Amniotic epithelial cell (primary cell): ENCODE measurements around the gene SCTR.

Source experiments
- DNase-seq: peaks from one replicate; pipeline ENCODE4 v3.0.0-alpha.2; 2010; ENCODE audit warnings: low read depth

SCTR gene

DNA sequence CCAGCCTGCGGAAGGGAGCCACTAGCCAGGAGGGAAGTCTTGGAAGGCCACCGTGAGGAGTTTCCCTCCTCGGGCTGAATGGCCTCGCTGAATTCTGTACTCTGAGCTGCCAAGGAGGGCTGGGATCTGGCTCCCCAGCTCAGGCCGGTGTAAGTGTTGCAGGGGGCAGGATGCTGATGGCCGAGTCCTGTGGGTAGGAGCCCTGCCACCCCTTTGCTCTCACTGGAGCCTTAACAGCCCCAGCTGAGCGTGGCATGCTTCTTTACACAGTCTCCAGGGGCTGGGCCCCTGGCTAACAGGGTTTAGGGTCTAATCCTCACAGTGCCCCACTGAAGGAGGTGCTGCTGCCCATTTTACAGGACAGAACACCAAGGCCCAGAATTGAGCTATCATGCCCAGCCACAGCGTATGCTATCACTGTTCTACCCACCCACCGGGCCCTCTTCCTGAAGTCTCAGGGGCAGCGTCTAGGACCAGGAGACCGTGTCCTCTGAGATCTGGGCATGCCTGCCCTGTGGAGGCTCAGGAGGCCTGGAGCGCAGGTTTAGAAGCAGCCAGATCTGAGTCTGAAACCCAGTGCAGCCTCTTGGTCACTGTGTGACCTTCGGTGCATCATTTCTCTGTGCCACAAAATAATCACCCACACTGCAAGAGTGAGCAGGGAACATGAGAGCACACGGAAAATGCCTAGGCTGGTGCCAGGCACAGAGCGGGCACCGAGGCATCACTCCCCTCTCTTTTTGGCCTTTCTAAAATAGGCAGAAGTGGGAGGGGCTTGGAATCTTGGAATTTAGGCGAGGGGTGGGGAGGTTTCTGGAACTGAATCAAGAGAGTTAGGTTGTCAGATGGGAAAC lies 49.7 kb downstream of the SCTR start:
- DNase-seq: no peak

DNA sequence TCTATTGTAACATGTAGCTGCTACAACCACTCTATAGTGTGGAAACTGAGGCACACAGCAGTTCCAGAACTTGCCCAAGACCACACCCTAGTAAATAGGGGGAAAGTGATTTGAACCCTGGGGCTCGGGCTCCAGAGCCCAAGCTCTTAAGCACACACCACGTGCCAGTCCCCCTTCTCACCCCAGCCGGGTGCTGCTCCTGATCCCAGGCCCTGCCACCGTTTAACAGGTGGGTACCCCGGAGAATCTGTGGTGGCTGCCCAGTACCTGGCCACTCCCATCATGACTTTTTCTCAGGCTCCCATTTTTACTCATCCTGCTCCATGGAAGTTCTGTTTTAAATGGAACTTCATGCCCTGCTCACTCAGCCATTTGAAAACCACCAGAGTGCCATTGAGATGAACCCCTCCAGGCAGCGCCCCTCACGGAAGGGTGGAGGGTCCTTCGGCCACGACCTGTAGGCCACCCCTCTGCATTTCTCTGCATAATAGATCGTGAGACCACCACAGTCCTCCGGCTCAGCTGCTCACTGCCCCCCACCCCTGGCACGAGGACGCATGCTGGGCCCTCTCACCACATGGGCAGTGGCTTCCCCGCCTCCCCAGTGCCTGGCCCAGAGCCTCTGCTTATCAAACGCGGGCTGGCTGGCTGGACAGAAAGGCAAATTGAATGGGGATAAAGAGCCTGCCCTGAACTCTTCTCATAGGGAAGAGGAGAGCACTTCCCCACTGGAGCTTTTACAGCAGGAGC lies 50.5 kb downstream of the SCTR start:
- no peak for DNase-seq

DNA sequence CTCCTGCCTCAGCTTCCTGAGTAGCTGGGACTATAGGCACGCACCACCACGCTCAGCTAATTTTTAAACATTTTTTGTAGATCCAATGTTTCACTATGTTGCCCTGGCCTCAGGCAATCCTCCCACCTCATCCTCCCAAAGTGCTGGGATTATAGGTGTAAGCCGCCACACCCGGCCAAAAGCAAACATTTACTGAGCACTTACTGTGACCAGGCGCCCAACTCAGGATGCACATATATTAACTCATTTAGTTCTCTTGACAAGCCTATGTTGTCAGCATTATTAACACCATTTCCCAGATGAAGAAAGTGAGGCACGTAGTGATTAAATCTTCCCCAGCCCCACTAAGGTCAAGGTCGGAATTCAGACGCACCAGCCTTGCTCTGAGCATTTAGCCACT lies 51.5 kb downstream of the SCTR start:
- DNase-seq: no peak

DNA sequence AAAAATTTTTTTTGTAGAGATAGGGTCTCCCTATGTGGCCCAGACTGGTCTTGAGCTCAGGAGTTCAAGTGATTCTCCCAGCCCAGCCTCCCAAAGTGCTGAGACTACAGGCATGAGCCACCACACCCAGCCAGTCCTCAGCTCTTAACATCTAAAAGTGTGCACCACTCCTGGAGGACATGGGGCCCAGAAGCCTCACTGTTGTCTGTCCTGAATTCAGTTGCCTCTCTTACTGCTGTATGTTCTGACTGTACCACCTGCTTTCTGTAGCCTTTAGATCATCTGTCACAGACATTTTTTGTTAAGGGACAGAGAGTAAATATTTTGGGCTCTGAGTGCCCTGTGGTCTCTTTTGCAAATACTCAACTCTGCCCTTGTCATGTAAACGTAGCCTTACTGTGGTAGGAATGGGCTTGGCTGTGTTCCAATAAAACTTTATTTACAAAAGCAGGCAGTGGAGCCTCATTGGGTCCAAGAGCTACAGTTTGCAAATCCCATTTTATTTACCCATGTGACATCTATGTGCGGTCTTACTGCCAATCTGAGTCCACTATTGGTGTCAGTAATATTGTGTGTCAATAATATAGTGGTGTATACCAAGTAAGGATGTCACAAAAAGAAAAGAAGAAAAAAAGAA lies 54.5 kb downstream of the SCTR start:
- no peak for DNase-seq

DNA sequence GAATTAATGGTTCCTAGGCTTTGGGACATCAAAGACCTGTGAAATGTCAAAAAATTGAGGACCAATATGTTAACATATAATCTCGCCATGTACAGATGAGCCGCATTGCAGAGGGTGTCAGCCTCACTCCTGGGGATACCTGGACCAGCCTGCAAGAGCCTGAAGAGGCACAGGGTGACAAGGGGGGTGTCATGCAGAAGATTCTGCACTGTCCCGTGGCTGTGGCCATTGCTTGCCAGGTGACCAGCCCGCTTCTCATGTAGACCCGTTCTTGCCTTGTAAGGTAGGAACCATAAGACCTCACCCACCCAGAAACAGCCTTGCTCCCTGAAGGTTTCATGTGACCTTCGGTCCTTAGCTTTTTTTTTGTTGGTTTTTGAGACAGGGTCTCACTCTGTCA lies 55.2 kb downstream of the SCTR start:
- DNase-seq: no peak

DNA sequence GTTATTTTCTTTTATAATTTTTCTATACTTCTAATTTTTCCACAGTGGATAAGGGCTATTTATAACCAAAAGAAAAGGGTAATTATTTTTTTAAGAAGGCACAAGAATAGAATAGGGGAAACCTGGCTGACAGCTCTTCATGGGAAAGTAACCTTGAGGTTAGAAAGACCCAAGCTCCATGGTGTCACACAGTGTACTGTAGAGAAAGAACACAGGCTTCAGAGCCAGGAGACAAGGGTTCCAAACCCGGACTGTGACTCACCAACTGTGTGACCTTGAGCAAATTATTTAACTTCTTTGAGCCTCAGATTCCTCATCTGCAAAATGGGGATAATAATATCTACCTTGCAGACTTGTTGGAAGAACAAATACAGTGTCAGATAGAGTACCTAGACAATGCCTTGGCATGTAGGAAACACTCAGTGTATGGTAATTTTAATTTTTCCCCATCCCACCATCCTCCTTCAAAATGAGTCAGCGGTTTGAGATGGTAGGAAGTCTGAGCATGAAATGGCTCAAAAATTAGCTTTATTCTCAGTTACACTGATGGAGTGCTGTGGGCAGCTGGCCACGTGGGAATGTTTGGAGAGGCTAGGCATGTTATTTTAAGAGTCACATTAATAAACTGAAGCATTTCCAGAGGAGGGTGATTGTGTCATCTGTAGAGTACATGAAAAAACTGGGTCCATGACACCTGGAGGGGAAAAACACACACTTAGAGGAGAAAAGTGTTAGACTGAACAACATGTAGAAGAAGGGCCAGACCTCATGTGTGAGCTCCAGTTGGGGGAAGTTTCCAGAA lies 55.9 kb downstream of the SCTR start:
- peak; percentile 34 for DNase-seq

DNA sequence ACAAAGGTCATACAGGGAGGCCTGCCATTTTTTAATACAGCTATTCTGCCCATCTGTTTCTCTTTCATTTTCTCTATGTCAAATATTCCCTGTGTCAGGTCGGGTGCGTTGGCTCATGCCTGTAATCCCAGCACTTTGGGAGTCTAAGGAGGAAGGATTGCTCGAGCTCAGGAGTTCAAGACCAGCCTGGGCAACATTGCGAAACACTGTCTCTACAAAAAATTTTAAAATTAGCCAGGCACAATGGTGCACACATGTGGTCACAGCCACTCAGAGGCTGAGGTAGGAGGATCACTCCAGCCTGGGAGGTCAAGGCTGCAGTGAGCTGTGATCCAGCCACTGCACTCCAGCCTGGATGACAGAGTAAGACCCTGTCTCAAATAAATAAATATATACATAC lies 57.9 kb downstream of the SCTR start:
- no peak for DNase-seq

DNA sequence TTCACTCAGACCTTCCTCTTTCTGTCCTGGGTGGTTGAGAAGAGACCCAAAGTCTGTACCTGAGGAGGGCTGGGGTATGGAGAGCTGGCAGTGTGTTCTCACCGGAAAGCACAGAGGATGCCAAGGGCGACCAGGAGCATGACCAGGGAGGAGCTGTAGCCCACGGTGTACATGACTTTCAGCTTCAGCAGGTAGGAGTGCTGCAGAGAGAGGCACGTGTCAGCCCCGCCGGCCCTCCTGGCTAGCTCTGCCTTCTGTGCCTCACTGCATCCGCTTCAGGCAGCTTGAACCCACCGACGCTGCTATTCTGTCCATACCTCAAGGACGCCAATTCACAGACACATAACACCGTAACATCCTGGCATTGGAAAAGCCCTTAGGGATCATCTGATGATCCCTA lies 58.6 kb downstream of the SCTR start:
- no peak for DNase-seq

DNA sequence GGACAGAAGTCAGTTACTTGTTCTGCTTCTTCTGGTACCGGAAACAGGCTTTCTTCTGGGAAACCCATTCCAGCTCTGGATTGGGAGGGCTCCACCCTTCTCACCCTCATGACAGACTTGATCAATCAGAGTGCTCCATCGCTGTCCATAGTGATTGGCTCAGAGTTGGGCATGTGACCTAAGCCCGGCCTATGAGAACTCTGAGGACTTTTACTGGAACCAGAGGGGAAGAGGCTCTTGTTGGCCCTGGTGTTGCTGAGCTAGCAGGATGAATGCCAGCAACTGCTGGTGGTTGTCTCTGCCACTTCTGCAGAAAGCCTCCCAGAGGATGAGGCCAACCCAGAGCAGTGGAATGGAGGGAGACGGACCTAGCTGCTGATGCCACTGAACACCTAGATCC lies 59.3 kb downstream of the SCTR start:
- no peak for DNase-seq

DNA sequence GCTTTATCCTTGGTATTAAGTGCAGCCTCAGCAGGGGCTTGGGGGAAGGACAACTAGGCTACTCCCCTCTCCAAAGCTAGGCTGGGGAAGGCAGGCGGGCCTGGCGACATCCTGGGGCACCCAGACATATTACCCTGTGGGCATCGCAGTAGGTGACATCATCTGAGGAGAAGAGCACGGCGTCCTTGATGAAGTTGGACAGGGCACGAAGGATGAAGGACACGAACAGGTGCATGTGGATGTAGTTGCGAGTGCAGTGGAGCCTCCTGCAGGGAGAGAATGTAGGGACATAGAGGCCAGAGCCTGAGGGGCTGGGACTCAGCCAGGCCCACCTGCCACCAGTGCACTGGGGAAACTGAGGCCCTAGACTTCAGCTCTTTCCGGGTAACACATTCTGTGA lies 60.3 kb downstream of the SCTR start:
- no peak for DNase-seq

DNA sequence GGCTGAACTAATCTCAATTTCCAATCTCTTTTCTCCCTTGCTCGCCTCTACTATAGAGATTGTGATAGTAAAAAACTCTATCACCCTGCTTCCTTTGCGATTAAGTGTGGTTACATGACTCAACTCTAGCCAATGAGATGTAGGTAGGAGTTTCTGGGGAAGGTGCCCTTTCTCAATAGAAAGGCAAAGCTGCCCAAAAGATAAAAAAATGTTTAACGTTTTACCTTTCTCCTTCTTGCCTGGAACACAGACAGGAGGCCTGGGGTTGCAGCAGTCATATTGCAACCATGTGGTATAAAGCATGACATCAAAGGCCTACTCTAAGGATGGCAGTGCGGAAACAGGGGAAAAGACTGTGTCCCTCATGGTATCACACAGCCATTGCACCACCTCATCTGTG lies 61.1 kb downstream of the SCTR start:
- no peak for DNase-seq

DNA sequence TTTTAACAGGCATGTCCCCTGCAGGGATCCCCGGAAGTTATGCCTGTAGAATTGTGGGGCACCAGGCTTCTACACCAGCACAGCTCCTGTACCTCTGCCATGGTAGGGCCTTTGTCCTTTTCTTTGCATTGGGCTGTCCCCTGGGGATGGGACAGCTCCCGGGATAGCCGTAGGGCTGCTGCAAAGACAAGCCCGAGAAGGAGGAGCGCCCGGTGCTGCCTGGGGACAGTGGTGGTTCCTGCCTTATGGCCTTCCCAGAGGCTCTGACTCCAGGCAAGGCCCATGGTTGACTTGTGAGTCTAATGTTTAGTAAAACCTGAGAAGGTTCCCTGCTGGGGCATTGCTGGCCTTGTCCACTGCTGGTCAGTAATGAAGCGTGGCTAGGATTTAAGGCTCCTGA lies 61.7 kb downstream of the SCTR start:
- no peak for DNase-seq

DNA sequence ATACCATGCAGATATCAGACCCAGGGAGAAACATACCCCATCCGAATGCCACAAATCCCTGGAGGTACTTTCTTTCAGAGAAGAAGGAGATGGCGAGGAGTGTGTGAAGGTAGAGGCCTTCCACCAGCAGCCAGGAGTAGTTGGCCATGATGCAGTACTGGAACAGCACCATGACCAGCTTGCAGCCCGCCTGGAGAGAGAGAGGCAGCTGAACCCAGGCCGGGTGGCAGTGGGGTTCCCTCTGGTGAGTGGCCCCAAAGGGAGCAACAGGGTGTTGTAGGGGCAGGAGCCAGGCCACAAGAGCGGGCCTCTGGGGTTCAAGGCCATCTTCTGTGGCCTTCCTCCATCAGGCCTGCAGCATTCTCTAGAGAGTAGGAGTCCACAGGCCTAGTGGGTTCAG lies 62.5 kb downstream of the SCTR start:
- no peak for DNase-seq

DNA sequence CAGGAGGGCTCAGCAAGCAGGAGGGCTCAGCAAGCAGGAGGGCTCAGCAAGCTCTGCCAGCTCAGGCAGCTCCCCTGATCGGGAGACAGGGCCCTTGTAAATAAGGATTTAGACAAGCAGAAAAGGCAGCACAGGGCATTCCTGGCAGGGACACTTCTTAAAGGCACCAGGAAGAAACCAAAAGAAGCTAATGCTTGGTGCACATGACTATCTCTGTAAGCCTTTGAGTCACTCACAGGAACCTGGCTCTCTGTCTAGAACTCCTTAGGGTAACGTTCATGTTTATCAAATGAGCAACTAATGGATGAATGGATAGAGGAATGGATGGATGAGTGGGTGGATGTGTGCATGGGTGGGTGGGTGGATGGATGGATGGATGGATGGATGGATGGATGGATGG lies 64.2 kb downstream of the SCTR start:
- no peak for DNase-seq

DNA sequence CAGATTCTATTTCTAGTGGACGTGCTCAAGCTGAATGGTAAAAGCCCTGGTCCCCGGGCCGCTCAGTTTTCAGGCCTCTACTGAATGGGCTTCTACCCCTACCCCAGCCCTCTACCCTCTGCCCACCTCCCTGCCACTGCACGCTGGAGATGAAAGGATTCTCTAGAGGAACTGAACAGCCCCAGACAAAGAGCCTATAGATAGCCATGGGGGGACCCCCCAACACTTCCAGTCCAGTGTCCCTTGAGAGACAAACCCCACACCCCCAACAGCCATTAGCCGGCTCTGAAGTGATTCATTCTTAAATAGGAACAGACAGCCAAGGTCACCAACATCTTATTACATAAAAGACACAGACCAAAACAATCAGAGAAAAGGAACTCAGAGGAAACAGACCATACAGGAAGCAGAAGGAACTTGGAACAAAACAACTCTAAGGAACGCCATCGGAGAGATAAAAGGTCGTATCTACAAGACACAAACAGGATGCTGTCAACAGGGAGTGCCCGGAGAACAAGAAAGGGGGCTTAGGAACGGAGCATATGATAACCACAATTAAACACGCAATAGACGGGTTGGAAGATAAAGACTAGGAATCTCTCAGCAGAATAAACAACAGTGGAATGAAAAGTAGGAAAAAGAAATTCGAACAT lies 69.1 kb downstream of the SCTR start:
- peak; percentile 52 for DNase-seq

DNA sequence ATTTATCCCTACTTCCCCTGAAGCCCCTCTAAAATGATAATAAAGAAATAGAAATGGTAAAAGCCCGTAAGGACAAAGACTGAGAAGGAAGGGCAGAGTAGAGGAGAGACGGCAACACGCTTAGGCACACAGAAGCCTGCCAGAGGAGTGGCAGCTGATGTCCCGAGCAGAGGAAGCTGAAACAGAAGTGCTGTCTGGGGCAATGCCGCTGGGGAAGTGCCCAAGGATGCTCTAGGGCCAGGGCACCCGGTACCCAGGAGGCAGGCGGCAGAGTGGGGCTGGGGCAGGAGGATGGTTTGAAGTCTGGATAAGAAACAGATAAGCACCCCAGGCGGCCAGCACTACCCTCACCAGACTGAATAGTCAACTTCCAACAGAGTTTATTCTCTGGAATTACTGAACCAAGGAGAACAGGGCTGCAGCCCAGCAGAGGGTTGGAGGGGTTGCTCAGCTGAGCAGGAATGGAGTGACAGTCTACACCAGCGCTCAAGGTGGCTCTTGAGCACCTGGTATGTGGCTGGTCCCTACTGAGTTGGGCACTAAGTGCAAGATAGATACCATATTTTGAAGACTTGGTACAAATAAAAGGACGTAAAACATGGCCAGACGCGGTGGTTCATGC lies 70.2 kb downstream of the SCTR start:
- DNase-seq: no peak

DNA sequence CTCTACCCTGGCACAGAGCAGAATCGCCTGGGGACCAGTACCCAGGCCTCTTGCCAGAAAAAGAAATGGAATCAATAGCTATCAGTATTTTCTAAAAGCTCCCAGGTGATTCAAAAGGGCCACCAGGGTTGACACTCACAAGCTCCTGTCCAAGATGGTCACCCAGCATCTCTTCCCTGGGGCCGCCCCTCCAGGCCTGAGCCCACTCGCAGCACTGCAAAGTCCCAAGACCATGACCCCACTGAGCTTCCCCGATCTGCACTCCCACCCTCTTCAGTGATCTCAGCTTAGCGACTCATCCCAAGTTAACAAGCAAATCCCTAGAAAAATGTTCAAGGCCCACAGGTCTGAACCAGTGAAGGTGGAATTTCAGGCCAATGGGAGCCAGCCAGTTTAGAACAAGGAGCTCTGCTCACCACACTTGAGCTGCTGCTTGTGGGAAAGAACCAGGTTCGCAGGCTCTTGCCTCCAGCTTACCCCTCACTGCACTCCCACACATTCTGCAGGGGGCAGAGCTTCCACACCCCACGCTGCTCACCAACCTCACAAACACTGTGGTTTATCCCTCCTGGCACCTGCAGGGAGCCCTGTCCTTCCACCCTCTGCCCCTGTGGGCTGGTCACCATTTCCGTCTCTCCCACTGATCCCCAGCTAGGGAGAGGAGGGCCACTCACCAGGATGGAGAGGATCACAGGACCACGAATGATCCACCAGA lies 72.8 kb downstream of the SCTR start:
- peak; percentile 14 for DNase-seq

DNA sequence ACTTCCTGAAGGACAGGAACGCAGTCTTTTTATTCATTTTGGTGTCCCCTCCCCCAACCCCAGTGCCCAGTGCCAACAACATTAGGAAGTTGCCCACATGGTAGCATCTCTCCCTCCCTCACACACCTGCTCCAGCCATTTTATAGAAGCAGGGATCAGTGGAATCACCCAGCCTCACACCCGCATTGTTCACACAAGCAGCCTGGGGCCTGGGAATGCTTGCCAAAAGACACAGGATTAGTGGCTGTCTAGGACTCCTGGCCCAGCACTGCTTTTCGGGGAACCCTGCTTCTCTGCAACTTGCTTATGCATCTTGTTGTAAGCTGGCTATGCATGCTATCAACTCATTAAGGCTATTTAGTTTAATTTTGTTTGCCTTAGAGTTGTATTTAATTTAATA lies 74.8 kb downstream of the SCTR start:
- DNase-seq: no peak

DNA sequence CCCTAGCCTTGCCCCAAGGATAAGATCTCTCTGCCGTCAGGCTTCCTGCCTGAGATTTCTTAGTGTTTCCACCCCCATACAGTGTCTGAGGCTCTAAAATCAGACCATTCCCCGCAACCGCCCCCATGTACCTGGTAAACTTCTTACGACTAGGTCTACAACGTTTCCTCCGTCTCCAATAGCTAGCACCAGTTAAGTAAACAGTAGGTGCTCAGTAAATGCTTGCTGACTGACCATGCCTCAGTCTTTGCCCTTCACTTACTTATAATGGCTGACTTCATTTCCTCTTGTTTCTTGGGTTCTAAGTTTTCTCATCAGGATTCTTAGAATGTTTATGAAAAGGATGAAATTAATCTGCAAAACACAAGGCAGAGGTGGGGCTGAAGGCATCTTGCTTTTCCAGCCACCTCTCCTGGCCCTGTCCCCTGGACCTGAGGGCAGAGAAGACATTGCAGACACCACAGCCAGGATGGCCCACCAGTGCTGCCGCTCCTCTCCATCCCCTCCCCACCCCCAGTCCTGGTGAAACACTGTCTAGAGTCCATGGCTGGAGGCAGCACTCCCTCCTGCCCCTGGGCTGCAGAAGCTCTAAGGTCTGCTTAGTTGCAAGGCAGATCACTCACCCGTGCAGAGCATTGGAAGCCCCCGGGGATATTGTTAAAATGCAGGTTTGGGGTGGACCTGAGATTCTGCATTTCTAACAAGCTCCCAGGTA lies 75.7 kb downstream of the SCTR start:
- no peak for DNase-seq

DNA sequence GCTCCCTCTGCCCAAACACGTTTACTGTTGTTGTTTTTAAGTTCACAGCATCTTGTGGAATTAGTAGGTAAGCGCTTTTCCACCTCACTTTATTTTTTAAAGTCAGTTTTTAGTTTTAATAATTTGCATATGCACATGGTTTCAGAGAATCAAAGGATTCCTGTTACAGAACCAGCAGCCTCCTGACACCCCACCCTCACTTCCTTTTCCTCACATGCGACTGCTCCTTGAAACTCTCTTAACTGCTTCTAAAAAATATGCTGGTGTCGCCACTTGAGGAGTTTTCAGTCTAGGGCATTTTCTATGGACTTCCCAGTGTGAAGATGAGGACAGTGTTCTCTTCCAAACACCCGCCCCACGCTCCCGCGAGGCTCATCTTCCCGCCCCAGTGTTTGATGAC lies 78.2 kb downstream of the SCTR start:
- DNase-seq: no peak
